Measurements from ENCODE around the gene DOCK1. TPM values are rescaled to one million over a fixed set of nuclear protein-coding genes. Genes with fewer than 3 reads are reported as not detected.

DOCK1 gene
- total RNA-seq, 4 donors from 2014 or later: 60.6 to 136 (median 92.7) TPM

GRCh38 chr10:127135844-127136577 lies 230.8 kb downstream of the DOCK1 start:
- DNase-seq (ENCODE audit: low spot score in 2 of 2): no peak
- 78% methylated on average over 6 of the region's 6 CpGs for WGBS
- Histone ChIP-seq H3K27me3 (no peaks in the 10 kb centered on the region), H3K36me3 (peaks cover 29% of the 10 kb centered on the region), H3K27ac (no peak overlapping the region), H3K4me1 (no peaks in the 10 kb centered on the region), H3K4me3 (no peak overlapping the region), H3K9me3 (no peaks in the 10 kb centered on the region)
- TF ChIP-seq POLR2A (IDR thresholded peaks at IDR 0.05) (no peak), POLR2AphosphoS5 (IDR thresholded peaks at IDR 0.05) (no peak), EP300 (IDR thresholded peaks at IDR 0.05) (no peak)
- TF ChIP-seq, protein P1, sequence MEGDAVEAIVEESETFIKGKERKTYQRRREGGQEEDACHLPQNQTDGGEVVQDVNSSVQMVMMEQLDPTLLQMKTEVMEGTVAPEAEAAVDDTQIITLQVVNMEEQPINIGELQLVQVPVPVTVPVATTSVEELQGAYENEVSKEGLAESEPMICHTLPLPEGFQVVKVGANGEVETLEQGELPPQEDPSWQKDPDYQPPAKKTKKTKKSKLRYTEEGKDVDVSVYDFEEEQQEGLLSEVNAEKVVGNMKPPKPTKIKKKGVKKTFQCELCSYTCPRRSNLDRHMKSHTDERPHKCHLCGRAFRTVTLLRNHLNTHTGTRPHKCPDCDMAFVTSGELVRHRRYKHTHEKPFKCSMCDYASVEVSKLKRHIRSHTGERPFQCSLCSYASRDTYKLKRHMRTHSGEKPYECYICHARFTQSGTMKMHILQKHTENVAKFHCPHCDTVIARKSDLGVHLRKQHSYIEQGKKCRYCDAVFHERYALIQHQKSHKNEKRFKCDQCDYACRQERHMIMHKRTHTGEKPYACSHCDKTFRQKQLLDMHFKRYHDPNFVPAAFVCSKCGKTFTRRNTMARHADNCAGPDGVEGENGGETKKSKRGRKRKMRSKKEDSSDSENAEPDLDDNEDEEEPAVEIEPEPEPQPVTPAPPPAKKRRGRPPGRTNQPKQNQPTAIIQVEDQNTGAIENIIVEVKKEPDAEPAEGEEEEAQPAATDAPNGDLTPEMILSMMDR (IDR thresholded peaks at IDR 0.05): no peak

DNA sequence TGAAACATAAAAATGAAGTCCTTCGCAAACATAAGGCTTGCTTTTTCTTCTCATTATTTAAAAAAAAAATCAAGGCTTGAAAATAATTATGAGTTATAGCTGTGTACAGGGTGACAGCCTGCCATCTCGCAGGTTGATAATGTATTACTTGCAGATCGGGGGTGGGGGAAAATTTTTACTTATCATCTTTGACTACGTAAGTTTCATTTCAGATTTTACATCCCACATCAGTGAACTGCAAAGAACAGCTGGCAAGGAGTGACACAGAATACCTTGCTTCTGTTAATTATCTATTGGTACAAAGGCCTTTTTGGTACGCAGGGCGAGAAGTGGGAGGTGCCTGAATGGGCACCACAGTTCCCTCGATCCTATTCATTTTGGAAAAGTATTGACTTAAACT lies 232.2 kb downstream of the DOCK1 start:
- H3K4me1 ChIP-seq: no peaks in the 10 kb centered on the region
- peaks cover 29% of the 10 kb centered on the region for H3K36me3 ChIP-seq
- no peaks in the 10 kb centered on the region for H3K27me3 ChIP-seq
- no peak overlapping the region for H3K27ac ChIP-seq
- no peaks in the 10 kb centered on the region for H3K9me3 ChIP-seq
- TF ChIP-seq, protein P1 (IDR thresholded peaks at IDR 0.05): no peak
- no peak for TF ChIP-seq POLR2A (IDR thresholded peaks at IDR 0.05)
- TF ChIP-seq EP300 (IDR thresholded peaks at IDR 0.05): no peak
- no peak for TF ChIP-seq POLR2AphosphoS5 (IDR thresholded peaks at IDR 0.05)
- no peak for DNase-seq (ENCODE audit: low spot score in 2 of 2)
- no peak overlapping the region for H3K4me3 ChIP-seq
- WGBS: 92% methylated on average over 7 of the region's 7 CpGs

- Histone ChIP-seq H3K9me3 (no peaks in the 10 kb centered on the region), H3K36me3 (peaks cover 22% of the 10 kb centered on the region), H3K27me3 (no peaks in the 10 kb centered on the region), H3K4me1 (no peaks in the 10 kb centered on the region), H3K4me3 (no peak overlapping the region), H3K27ac (no peak overlapping the region)
- TF ChIP-seq, protein P1 (IDR thresholded peaks at IDR 0.05): no peak
- TF ChIP-seq EP300 (IDR thresholded peaks at IDR 0.05) (no peak), POLR2A (IDR thresholded peaks at IDR 0.05) (no peak), POLR2AphosphoS5 (IDR thresholded peaks at IDR 0.05) (no peak)
- DNase-seq (ENCODE audit: low spot score in 2 of 2): no peak
- WGBS: 83% methylated on average over 6 of the region's 6 CpGs
These were observed 236.9 kb downstream of the DOCK1 start for GRCh38 chr10:127142136-127142535.

DNA sequence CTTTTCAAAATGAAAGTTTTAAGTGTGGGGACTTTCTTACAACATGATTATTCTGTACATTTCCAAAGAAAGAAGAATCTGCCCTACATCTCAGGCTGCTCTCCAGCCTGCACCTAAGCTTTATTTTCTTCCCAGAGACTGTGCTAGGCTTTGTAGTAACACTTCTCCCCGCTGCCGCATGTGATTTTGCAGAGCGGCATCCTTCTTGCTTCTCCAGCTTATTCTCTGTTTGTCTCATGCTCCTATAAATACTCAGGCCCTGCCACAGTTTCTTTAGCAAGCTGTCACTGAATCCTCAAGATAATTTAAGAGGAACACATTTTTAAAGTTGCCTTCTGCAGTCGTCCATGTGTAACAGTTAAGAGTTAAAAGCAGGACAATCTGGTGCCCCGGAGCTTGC lies 237.6 kb downstream of the DOCK1 start:
- Histone ChIP-seq H3K9me3 (no peaks in the 10 kb centered on the region), H3K27me3 (no peaks in the 10 kb centered on the region)
- WGBS: 87% methylated on average over 5 of the region's 5 CpGs

GRCh38 chr10:127145173-127145572 lies 239.9 kb downstream of the DOCK1 start:
- Histone ChIP-seq H3K36me3 (peaks cover 11% of the 10 kb centered on the region), H3K27me3 (no peaks in the 10 kb centered on the region), H3K27ac (no peak overlapping the region), H3K4me1 (no peaks in the 10 kb centered on the region), H3K9me3 (no peaks in the 10 kb centered on the region), H3K4me3 (no peak overlapping the region)
- DNase-seq (ENCODE audit: low spot score in 2 of 2): no peak
- TF ChIP-seq EP300 (IDR thresholded peaks at IDR 0.05) (no peak), POLR2A (IDR thresholded peaks at IDR 0.05) (no peak), POLR2AphosphoS5 (IDR thresholded peaks at IDR 0.05) (no peak)
- TF ChIP-seq, protein P1 (IDR thresholded peaks at IDR 0.05): no peak
- no CpG with 5 or more reads among the region's 6 CpGs for WGBS

More for the DNA sequence above, 237.6 kb downstream of the DOCK1 start:
- TF ChIP-seq, protein P1 (IDR thresholded peaks at IDR 0.05): no peak
- TF ChIP-seq EP300 (IDR thresholded peaks at IDR 0.05): no peak
- TF ChIP-seq POLR2A (IDR thresholded peaks at IDR 0.05): no peak
- no peak for TF ChIP-seq POLR2AphosphoS5 (IDR thresholded peaks at IDR 0.05)
- DNase-seq (ENCODE audit: low spot score in 2 of 2): no peak
- Histone ChIP-seq H3K4me1 (no peaks in the 10 kb centered on the region), H3K36me3 (peaks cover 15% of the 10 kb centered on the region), H3K4me3 (no peak overlapping the region), H3K27ac (no peak overlapping the region)
